Endothelial cell of umbilical vein (primary cell): ENCODE measurements around the gene TRPC6. TPM values are rescaled to one million over a fixed set of nuclear protein-coding genes. Genes with fewer than 3 reads are reported as not detected.

Source experiments
- BruUV-seq: library from RNA; stranded (reverse); fragments of 400-500 nt; replicated peaks from 2 replicates; lab custom pipeline; 2021; lab: Mats Ljungman, UMichigan
- CTCF ChIA-PET: fragments of 300-600, 350-600 bp; sonication (Branson Sonifier 250); formaldehyde crosslinking; loops from one replicate; lab custom pipeline; 2021; ENCODE audit warnings: antibody characterized with exemption, inconsistent platforms; lab: Charles Lee
- POLR2A ChIA-PET: fragments of 300-600, 350-600 bp; sonication (Branson Sonifier 250); formaldehyde crosslinking; loops from one replicate; lab custom pipeline; 2021; ENCODE audit warnings: antibody characterized with exemption, inconsistent platforms; lab: Charles Lee
- DNase-seq: peaks from one replicate; pipeline ENCODE4 v3.0.0-alpha.2; 2011; ENCODE audit warnings: low read depth, low spot score
- FAIRE-seq: peaks from 2 replicates; lab custom pipeline; 2011; peaks lifted over from hg19 to GRCh38; lab: Jason Lieb, UNC
- H2AFZ ChIP-seq: 2 replicates; pipeline ENCODE4 v1.6.0; 2012; ENCODE audit warnings: low read depth, low read length, control low read depth, inconsistent platforms
- H3K27ac ChIP-seq: 2 replicates; pipeline ENCODE4 v1.5.1; 2011; ENCODE audit warnings: low read depth, mild to moderate bottlenecking, control low read depth, low read length, moderate library complexity; ENCODE audit not compliant: insufficient read depth
- H3K27me3 ChIP-seq, 2 experiments: 2 replicates each; pipeline versions ENCODE4 v1.6.0 to v1.6.1; 2011; ENCODE audit warnings: low read length in 2 of 2, mixed read lengths in 1 of 2; ENCODE audit not compliant: control insufficient read depth in 2 of 2, insufficient read depth in 2 of 2
- H3K36me3 ChIP-seq, 2 experiments: 2 replicates in 1 of 2; 3 replicates in 1 of 2; pipeline ENCODE4 v1.5.1; 2011; ENCODE audit warnings: low read length in 2 of 2, mild to moderate bottlenecking in 1 of 2, moderate library complexity in 1 of 2; ENCODE audit not compliant: control insufficient read depth in 2 of 2, insufficient read depth in 2 of 2; ENCODE audit errors: extremely low read depth in 1 of 2
- H3K4me1 ChIP-seq: 3 replicates; pipeline ENCODE4 v1.5.1; 2011; ENCODE audit warnings: mild to moderate bottlenecking, low read length; ENCODE audit not compliant: control insufficient read depth, insufficient read depth; ENCODE audit errors: extremely low read depth
- H3K4me2 ChIP-seq: 2 replicates; pipeline ENCODE4 v1.6.1; 2011; ENCODE audit warnings: low read length, control low read depth, mixed read lengths; ENCODE audit not compliant: insufficient read depth
- H3K4me3 ChIP-seq, 3 experiments: fragments of 200-600 bp in 1 of 3; sonication (generic), shearing (Covaris generic) in 1 of 3; replicated peaks in 1 of 3; 2 replicates each; pipeline ENCODE4 v1.5.1; 2011 to 2016; ENCODE audit warnings: control low read depth in 3 of 3, low read length in 3 of 3, mild to moderate bottlenecking in 2 of 3, inconsistent platforms in 1 of 3, low read depth in 1 of 3, moderate library complexity in 1 of 3; ENCODE audit not compliant: insufficient read depth in 1 of 3
- H3K79me2 ChIP-seq: 2 replicates; pipeline ENCODE4 v1.6.0; 2012; ENCODE audit warnings: low read length, inconsistent platforms; ENCODE audit not compliant: control insufficient read depth, insufficient read depth
- H3K9ac ChIP-seq: replicated peaks from 2 replicates; pipeline ENCODE3; 2011; ENCODE audit warnings: low read length, control low read depth; ENCODE audit not compliant: insufficient read depth; ENCODE audit errors: extremely low read depth
- H3K9me1 ChIP-seq: replicated peaks from 3 replicates; pipeline ENCODE4 v1.6.0; 2011; ENCODE audit warnings: mild to moderate bottlenecking, low read length; ENCODE audit not compliant: control insufficient read depth, insufficient read depth; ENCODE audit errors: extremely low read depth
- H3K9me3 ChIP-seq: replicated peaks from 2 replicates; pipeline ENCODE4 v1.5.1; 2012; ENCODE audit warnings: low read length, inconsistent platforms; ENCODE audit not compliant: control insufficient read depth, insufficient read depth
- H4K20me1 ChIP-seq: replicated peaks from 2 replicates; pipeline ENCODE3; 2011; ENCODE audit warnings: mild to moderate bottlenecking, low read length; ENCODE audit not compliant: control insufficient read depth, insufficient read depth; ENCODE audit errors: extremely low read depth
- EZH2 ChIP-seq: IDR thresholded peaks from 2 replicates; pipeline ENCODE4 v1.6.1; 2012; ENCODE audit warnings: borderline replicate concordance, low read depth, mild to moderate bottlenecking, moderate library complexity, low read length, inconsistent platforms; ENCODE audit not compliant: severe bottlenecking
- FOS ChIP-seq: IDR thresholded peaks from 2 replicates; pipeline ENCODE4 v1.6.1; 2011; ENCODE audit warnings: mild to moderate bottlenecking, low read length, moderate library complexity, borderline replicate concordance; ENCODE audit not compliant: insufficient read depth
- GATA2 ChIP-seq: IDR thresholded peaks from 2 replicates; pipeline ENCODE4 v1.7.0; 2011; ENCODE audit warnings: low read depth, mild to moderate bottlenecking, moderate library complexity, mixed read lengths, low read length; ENCODE audit not compliant: insufficient read length, insufficient read depth
- JUN ChIP-seq: IDR thresholded peaks from 2 replicates; pipeline ENCODE4 v1.6.1; 2011; ENCODE audit warnings: borderline replicate concordance, low read depth; ENCODE audit not compliant: insufficient read length, insufficient read depth
- MYC ChIP-seq: IDR thresholded peaks from one replicate; pipeline ENCODE4 v1.6.1; 2011; ENCODE audit warnings: mild to moderate bottlenecking, low read depth, low read length
- POLR2A ChIP-seq: IDR thresholded peaks from 2 replicates; pipeline ENCODE4 v1.6.1; 2012; ENCODE audit warnings: low read depth, mild to moderate bottlenecking, control low read depth, low read length
- POLR2AphosphoS5 ChIP-seq: IDR thresholded peaks from 2 replicates; pipeline ENCODE4 v1.6.1; 2012; ENCODE audit warnings: low read depth, mild to moderate bottlenecking, control low read depth, low read length, moderate library complexity; ENCODE audit not compliant: insufficient read depth
- dilution Hi-C: fragments of 300-500 bp; cut with MboI; formaldehyde crosslinking; loops from one replicate; pipeline ENCODE4 v1.15.0; 2019; ENCODE audit warnings: low sequenced_read_pairs; ENCODE audit not compliant: extremely low pct_ligation_motif_present
- intact Hi-C: fragments of 100-400 bp; cut with micrococcal nuclease; formaldehyde crosslinking; loops from one replicate; pipeline ENCODE4 v1.10.0; 2022
- polyA plus RNA-seq, 4 experiments: library from polyadenylated mRNA; depleted of rRNA in 3 of 4; stranded (reverse) in 3 of 4; unstranded in 1 of 4; fragments of >200 nt; gene quantifications; 2 replicates each; pipeline versions ENCODE4 v1.2.1 to v1.2.3, GENCODE V29; 2011 to 2012; ENCODE audit warnings: missing spikeins in 1 of 4
- total RNA-seq: library from RNA; stranded (reverse); gene quantifications from 2 replicates; pipeline ENCODE4 v1.2.3, GENCODE V29; 2021
- TF ChIP-seq, protein P1 (sequence below): IDR thresholded peaks from 2 replicates; pipeline ENCODE4 v1.6.1; 2011; ENCODE audit not compliant: insufficient read depth, insufficient read length
- TF ChIP-seq, protein P2 (sequence below), 2 donors: IDR thresholded peaks; 1 replicate in 1 of 2; 2 replicates in 1 of 2; pipeline ENCODE4 v1.5.1; 2011; ENCODE audit warnings: low read length in 2 of 2, mild to moderate bottlenecking in 2 of 2, moderate library complexity in 2 of 2, control low read depth in 1 of 2, inconsistent platforms in 1 of 2, low read depth in 1 of 2; ENCODE audit not compliant: insufficient read depth in 1 of 2; ENCODE audit errors: extremely low read depth in 1 of 2

Gene TRPC6
- total and polyA plus RNA-seq, 2 donors (not counting 3 experiments of a cell fraction or from before 2014, with no cell fraction given), result not detected

DNA sequence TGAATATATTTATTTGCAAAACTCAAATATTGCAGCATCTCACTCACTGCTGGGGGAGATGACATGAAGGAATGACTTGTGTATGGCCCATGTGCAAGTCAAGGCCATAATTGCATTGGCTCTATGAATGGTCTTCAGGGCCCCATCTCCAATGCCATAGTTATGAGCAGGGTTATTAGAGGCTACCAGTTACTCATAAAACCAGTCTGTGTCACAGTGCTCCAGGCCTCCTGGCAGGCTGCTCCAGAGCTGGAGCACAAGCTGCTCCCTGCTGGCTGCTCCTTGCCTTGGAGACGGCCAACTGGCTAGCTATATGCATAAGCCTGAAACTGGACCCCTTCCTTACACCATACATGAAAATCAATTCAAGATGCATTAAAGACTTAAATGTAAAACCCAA lies 145.7 kb downstream of the TRPC6 start:
- TF ChIP-seq MYC, result no peak
- TF ChIP-seq, protein P1, sequence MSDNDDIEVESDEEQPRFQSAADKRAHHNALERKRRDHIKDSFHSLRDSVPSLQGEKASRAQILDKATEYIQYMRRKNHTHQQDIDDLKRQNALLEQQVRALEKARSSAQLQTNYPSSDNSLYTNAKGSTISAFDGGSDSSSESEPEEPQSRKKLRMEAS, result no peak
- TF ChIP-seq POLR2AphosphoS5, result no peak
- no peak for TF ChIP-seq POLR2A
- no peak for TF ChIP-seq FOS
- no peak for TF ChIP-seq EZH2
- TF ChIP-seq JUN, result no peak
- no peak for TF ChIP-seq GATA2
- TF ChIP-seq, protein P2, sequence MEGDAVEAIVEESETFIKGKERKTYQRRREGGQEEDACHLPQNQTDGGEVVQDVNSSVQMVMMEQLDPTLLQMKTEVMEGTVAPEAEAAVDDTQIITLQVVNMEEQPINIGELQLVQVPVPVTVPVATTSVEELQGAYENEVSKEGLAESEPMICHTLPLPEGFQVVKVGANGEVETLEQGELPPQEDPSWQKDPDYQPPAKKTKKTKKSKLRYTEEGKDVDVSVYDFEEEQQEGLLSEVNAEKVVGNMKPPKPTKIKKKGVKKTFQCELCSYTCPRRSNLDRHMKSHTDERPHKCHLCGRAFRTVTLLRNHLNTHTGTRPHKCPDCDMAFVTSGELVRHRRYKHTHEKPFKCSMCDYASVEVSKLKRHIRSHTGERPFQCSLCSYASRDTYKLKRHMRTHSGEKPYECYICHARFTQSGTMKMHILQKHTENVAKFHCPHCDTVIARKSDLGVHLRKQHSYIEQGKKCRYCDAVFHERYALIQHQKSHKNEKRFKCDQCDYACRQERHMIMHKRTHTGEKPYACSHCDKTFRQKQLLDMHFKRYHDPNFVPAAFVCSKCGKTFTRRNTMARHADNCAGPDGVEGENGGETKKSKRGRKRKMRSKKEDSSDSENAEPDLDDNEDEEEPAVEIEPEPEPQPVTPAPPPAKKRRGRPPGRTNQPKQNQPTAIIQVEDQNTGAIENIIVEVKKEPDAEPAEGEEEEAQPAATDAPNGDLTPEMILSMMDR (IDR thresholded peaks at IDR 0.05; ENCODE audit: extremely low read depth in 1 of 2, insufficient read depth in 1 of 2, low read depth in 1 of 2, low read length in 2 of 2), result no peak
- H3K27ac ChIP-seq, result no peak overlapping the region
- H2AFZ ChIP-seq, result no peak overlapping the region
- ChIA-PET POLR2A (no interaction called here), CTCF (no interaction called here)
- DNase-seq (no peak), FAIRE-seq (no peak)
- H3K4me1 ChIP-seq, result no peaks in the 10 kb centered on the region
- intact Hi-C loops, result no loop called here
- no peaks in the 10 kb centered on the region for H4K20me1 ChIP-seq
- no TSS peak for BruUV-seq
- no peaks in the 10 kb centered on the region for H3K36me3 ChIP-seq
- H3K4me2 ChIP-seq, result no peak overlapping the region
- H3K9ac ChIP-seq, result no peak overlapping the region
- no peak overlapping the region for H3K4me3 ChIP-seq
- H3K9me1 ChIP-seq, result no peaks in the 10 kb centered on the region
- H3K79me2 ChIP-seq, result no peaks in the 10 kb centered on the region
- no peaks in the 10 kb centered on the region for H3K27me3 ChIP-seq
- H3K9me3 ChIP-seq, result no peaks in the 10 kb centered on the region
- dilution Hi-C loops, result no loop called here
